B cell (primary cell): ENCODE results near the gene SFMBT1. TPM values are rescaled to one million over a fixed set of nuclear protein-coding genes. Genes with fewer than 3 reads are reported as not detected.

Experiments used
- ATAC-seq: fragments of 200-7000 bp; cut with Tn5 transposase; one replicate; pipeline ENCODE4 v1.10.0; 2021; ENCODE audit warnings: low read depth, mild to moderate bottlenecking, moderate number of reproducible peaks, moderate library complexity
- CTCF ChIA-PET: fragments of 350-600 bp; sonication (Branson Sonifier 250); formaldehyde crosslinking; loops from one replicate; lab custom pipeline; 2021; ENCODE audit warnings: antibody characterized with exemption, inconsistent platforms; lab: Charles Lee
- POLR2A ChIA-PET: fragments of 350-600 bp; sonication (Branson Sonifier 250); formaldehyde crosslinking; loops from one replicate; lab custom pipeline; 2021; ENCODE audit warnings: antibody characterized with exemption; lab: Charles Lee
- DNase-seq: peaks from one replicate; pipeline ENCODE4 v3.0.0; 2013
- H2AFZ ChIP-seq: 2 replicates; pipeline ENCODE4 v1.6.1; 2012; ENCODE audit warnings: mild to moderate bottlenecking, low read depth, low read length; ENCODE audit not compliant: insufficient read depth, poor library complexity, severe bottlenecking
- H3K27ac ChIP-seq, 2 donors: 1 replicate in 1 of 2; 2 replicates in 1 of 2; pipeline ENCODE4 v1.5.1; 2012 to 2013; ENCODE audit warnings: low read length in 2 of 2, mild to moderate bottlenecking in 2 of 2, moderate library complexity in 1 of 2
- H3K27me3 ChIP-seq, 4 experiments: fragments of 200-600 bp in 1 of 4; sonication (generic) in 1 of 4; replicated peaks in 1 of 4; 1 replicate in 2 of 4; 2 replicates in 2 of 4; pipeline versions ENCODE4 v1.6.1 to v1.7.0; 2013 to 2016; ENCODE audit warnings: low read length in 3 of 4, mild to moderate bottlenecking in 2 of 4, mixed read lengths in 1 of 4, moderate library complexity in 1 of 4; ENCODE audit not compliant: insufficient read depth in 4 of 4, control insufficient read depth in 3 of 4; ENCODE audit errors: control extremely low read depth in 1 of 4
- H3K36me3 ChIP-seq, 2 experiments: replicated peaks in 1 of 2; 1 replicate in 1 of 2; 2 replicates in 1 of 2; pipeline versions ENCODE4 v1.6.1 to v1.7.1; 2013; ENCODE audit warnings: low read length in 1 of 2; ENCODE audit not compliant: insufficient read depth in 2 of 2, control insufficient read depth in 1 of 2; ENCODE audit errors: control extremely low read depth in 1 of 2, extremely low read depth in 1 of 2
- H3K4me1 ChIP-seq, 2 donors: fragments of 200-600 bp in 1 of 2; sonication (generic) in 1 of 2; 1 replicate in 1 of 2; 2 replicates in 1 of 2; pipeline versions ENCODE4 v1.5.1 to v1.6.1; 2013 to 2017; ENCODE audit warnings: low read length in 2 of 2; ENCODE audit not compliant: control insufficient read depth in 2 of 2, insufficient read depth in 2 of 2
- H3K4me2 ChIP-seq: replicated peaks from 2 replicates; pipeline ENCODE3; 2012; ENCODE audit warnings: mild to moderate bottlenecking, low read depth, low read length; ENCODE audit not compliant: poor library complexity, severe bottlenecking
- H3K4me3 ChIP-seq, 5 experiments: fragments of 200-600 bp in 1 of 5; sonication (generic) in 1 of 5; 1 replicate in 3 of 5; 2 replicates in 2 of 5; pipeline versions ENCODE4 v1.5.1 to v1.7.0; 2011 to 2016; ENCODE audit warnings: low read length in 4 of 5, mild to moderate bottlenecking in 4 of 5, low read depth in 2 of 5, control low read depth in 1 of 5, moderate library complexity in 1 of 5; ENCODE audit not compliant: insufficient read depth in 1 of 5; ENCODE audit errors: control extremely low read depth in 1 of 5, extremely low read depth in 1 of 5
- H3K79me2 ChIP-seq: fragments of 200-600 bp; sonication (generic); one replicate; pipeline ENCODE4 v1.6.0; 2016; ENCODE audit warnings: low read length; ENCODE audit not compliant: control insufficient read depth, insufficient read depth
- H3K9ac ChIP-seq: fragments of 200-600 bp; sonication (generic); 2 replicates; pipeline ENCODE4 v1.6.1; 2017; ENCODE audit warnings: mild to moderate bottlenecking, low read length, moderate library complexity
- H3K9me3 ChIP-seq, 3 donors: one replicate each; pipeline versions ENCODE4 v1.6.1 to v1.7.1; 2013; ENCODE audit warnings: low read length in 2 of 3; ENCODE audit not compliant: control insufficient read depth in 2 of 3, insufficient read depth in 1 of 3; ENCODE audit errors: control extremely low read depth in 1 of 3
- H4K20me1 ChIP-seq: 2 replicates; pipeline ENCODE4 v1.6.0; 2012; ENCODE audit warnings: mild to moderate bottlenecking, low read length; ENCODE audit not compliant: insufficient read depth, control insufficient read depth, poor library complexity, severe bottlenecking
- H3K27ac Mint-ChIP-seq: one replicate; pipeline ENCODE4 v1.8.0; 2021; ENCODE audit warnings: mixed read lengths
- H3K27me3 Mint-ChIP-seq: one replicate; pipeline ENCODE4 v1.8.0; 2021; ENCODE audit warnings: mixed read lengths
- H3K4me1 Mint-ChIP-seq: one replicate; pipeline ENCODE4 v1.8.0; 2021; ENCODE audit warnings: mixed read lengths
- H3K4me3 Mint-ChIP-seq: one replicate; pipeline ENCODE4 v1.8.0; 2021; ENCODE audit warnings: mixed read lengths
- H3K9me3 Mint-ChIP-seq: one replicate; pipeline ENCODE4 v1.8.0; 2022; ENCODE audit warnings: mixed read lengths; ENCODE audit not compliant: insufficient read depth
- EZH2 ChIP-seq: IDR thresholded peaks from 2 replicates; pipeline ENCODE4 v1.6.1; 2012; ENCODE audit warnings: borderline replicate concordance, low read depth, mild to moderate bottlenecking, moderate library complexity, low read length; ENCODE audit not compliant: insufficient read depth, poor library complexity, severe bottlenecking
- whole genome bisulfite sequencing: methylation state at CpG from one replicate; pipeline ENCODE4 v1.1.5; 2013; ENCODE audit warnings: missing lambda C conversion rate; ENCODE audit not compliant: insufficient coverage; 5-methylcytosine and 5-hydroxymethylcytosine counted together
- intact Hi-C: fragments of 100-400 bp; cut with micrococcal nuclease; formaldehyde crosslinking; loops from one replicate; pipeline ENCODE4 v1.10.0; 2022
- polyA plus RNA-seq: library from polyadenylated mRNA; depleted of rRNA; stranded (reverse); fragments of >200 nt; gene quantifications from 2 replicates; pipeline ENCODE4 v1.2.3, GENCODE V29; 2012
- total RNA-seq, 2 donors: library from RNA; stranded (reverse); fragments of 120-200 nt in 1 of 2; gene quantifications; 1 replicate in 1 of 2; 2 replicates in 1 of 2; pipeline versions ENCODE4 v1.2.3 to v1.2.4, GENCODE V29; 2013 to 2022
- TF ChIP-seq, protein P1 (sequence below): fragments of 200-600 bp; IDR thresholded peaks from one replicate; pipeline ENCODE4 v1.8.0; 2022; ENCODE audit warnings: antibody characterized with exemption, mild to moderate bottlenecking

The SFMBT1 gene
- total and polyA plus RNA-seq, 2 donors (not counting 1 experiment from before 2014, with no cell fraction given) = 9.9 to 55.8 TPM

DNA sequence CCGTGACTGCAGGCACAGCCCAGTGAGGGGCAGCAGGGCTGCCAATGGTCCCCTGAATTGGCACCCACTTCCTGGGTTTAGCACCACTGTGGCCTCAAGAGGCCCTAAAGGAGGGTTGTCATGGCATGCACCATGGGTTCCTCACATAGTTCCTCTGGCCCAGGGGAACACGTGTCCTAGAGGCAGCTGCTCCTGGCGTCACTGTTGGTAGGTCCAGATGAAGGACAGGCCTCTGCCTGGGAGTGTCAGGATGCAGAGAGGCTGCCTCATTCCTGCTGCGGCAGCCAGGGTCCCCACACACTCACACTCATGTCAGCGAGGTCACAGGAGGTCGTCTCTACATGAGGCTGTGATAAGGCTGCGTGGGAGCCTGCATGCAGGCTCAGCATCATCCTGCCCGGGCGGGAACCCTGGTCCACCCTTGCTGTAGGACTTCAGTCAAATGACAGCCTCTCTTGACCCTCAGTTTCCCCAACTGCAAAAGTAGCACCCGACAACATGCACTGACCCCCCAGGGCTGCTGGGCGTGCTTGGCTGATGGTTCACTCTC, 26.1 kb upstream of the SFMBT1 start:
- no peaks in the 10 kb centered on the region for H3K27me3 Mint-ChIP-seq
- TF ChIP-seq, protein P1, sequence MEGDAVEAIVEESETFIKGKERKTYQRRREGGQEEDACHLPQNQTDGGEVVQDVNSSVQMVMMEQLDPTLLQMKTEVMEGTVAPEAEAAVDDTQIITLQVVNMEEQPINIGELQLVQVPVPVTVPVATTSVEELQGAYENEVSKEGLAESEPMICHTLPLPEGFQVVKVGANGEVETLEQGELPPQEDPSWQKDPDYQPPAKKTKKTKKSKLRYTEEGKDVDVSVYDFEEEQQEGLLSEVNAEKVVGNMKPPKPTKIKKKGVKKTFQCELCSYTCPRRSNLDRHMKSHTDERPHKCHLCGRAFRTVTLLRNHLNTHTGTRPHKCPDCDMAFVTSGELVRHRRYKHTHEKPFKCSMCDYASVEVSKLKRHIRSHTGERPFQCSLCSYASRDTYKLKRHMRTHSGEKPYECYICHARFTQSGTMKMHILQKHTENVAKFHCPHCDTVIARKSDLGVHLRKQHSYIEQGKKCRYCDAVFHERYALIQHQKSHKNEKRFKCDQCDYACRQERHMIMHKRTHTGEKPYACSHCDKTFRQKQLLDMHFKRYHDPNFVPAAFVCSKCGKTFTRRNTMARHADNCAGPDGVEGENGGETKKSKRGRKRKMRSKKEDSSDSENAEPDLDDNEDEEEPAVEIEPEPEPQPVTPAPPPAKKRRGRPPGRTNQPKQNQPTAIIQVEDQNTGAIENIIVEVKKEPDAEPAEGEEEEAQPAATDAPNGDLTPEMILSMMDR = no peak
- TF ChIP-seq EZH2 = no peak
- POLR2A ChIA-PET = interaction anchor here (0.6 kb wide), 1 partner anchor 12 kb away, joined by 3 read pairs; no protein-coding TSS in a partner anchor

DNA sequence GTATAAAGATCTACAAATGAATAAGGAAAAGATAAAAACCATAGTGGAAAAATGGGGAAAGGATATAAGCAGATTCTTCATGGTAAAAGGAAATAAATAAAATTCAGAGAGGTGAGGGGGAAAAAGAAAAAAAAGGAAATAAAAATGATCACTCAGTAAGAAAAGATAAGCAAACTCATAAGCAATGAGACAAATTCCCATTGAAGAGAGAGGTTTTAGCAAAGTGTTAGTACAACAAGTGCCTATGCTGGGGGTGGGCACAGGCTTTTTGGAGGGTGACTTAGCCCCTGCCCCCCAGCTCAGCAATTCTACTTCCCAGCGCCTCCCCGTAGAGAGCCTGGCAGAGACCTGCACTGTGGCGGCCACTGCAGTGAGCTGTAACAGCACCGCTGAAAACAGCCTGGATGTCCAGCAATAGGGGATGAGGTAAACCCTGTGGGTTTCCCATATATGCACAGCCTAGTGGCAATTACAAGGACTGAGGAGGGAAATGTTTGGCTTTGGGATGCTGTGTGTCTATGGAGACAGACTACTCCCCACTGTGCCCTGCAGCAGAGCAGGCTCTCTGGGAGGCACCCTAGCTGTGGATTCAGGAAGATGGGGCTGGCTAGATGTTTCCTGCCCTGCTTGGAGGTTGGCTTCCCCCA, 23.7 kb upstream of the SFMBT1 start:
- H3K4me2 ChIP-seq = no peak overlapping the region
- no peak overlapping the region for H3K9ac ChIP-seq
- no peaks in the 10 kb centered on the region for H3K79me2 ChIP-seq
- no peak for ATAC-seq
- H2AFZ ChIP-seq = no peak overlapping the region
- ChIA-PET CTCF (interaction anchor here (0.7 to 2.0 kb wide), 2 partner anchors 132 to 224 kb away, joined by 3 to 8 read pairs; no protein-coding TSS in a partner anchor), POLR2A (no interaction called here)
- no peak overlapping the region for H3K4me3 ChIP-seq
- peaks cover 12 to 21% of the 10 kb centered on the region in 2 donors for H3K4me1 ChIP-seq
- H3K27ac ChIP-seq = no peak overlapping the region
- no peak for TF ChIP-seq EZH2
- TF ChIP-seq, protein P1 = no peak
- H3K27me3 ChIP-seq = peaks cover 0 to 9% (median 0%) of the 10 kb centered on the region in 4 experiments
- intact Hi-C loops = no loop called here
- H3K36me3 ChIP-seq = no peaks in the 10 kb centered on the region
- WGBS = 90% methylated on average over 3 of the region's 4 CpGs
- no peaks in the 10 kb centered on the region for H3K9me3 ChIP-seq
- H3K27me3 Mint-ChIP-seq = peaks cover 6% of the 10 kb centered on the region
- H3K4me1 Mint-ChIP-seq = peaks cover 17% of the 10 kb centered on the region
- H3K27ac Mint-ChIP-seq = no peak overlapping the region
- no peaks in the 10 kb centered on the region for H3K9me3 Mint-ChIP-seq
- no peaks in the 10 kb centered on the region for H4K20me1 ChIP-seq
- no peak for DNase-seq
- H3K4me3 Mint-ChIP-seq = no peak overlapping the region

More for the DNA sequence above, 26.1 kb upstream of the SFMBT1 start:
- peaks cover 17% of the 10 kb centered on the region for H3K4me1 Mint-ChIP-seq
- Histone ChIP-seq H3K4me2 (peak overlapping the region; percentile 97), H3K4me1 (peaks cover 12 to 21% of the 10 kb centered on the region in 2 donors), H2AFZ (peak overlapping the region; percentile 93), H3K4me3 (peak overlapping the region in 2 of 5 experiments; percentile 78 to 88), H4K20me1 (no peaks in the 10 kb centered on the region), H3K79me2 (no peaks in the 10 kb centered on the region), H3K9ac (peak overlapping the region; percentile 83), H3K27ac (no peak overlapping the region), H3K27me3 (no peaks in the 10 kb centered on the region), H3K9me3 (no peaks in the 10 kb centered on the region), H3K36me3 (no peaks in the 10 kb centered on the region)
- no peak for ATAC-seq
- no peak for DNase-seq
- CTCF ChIA-PET = interaction anchor here (1.0 to 3.9 kb wide), 13 partner anchors 14 to 329 kb away, joined by 3 to 18 read pairs (median 4); no protein-coding TSS in a partner anchor
- peak overlapping the region; percentile 90 for H3K27ac Mint-ChIP-seq
- intact Hi-C loops = loop anchor here (1.0 to 2.0 kb wide), 9 partner anchors 26 to 366 kb away; partner anchors contain the start of genes NEK4, SFMBT1, SPCS1 and STIMATE
- H3K4me3 Mint-ChIP-seq = peak overlapping the region; percentile 95
- 90% methylated on average over 9 of the region's 11 CpGs for WGBS
- H3K9me3 Mint-ChIP-seq = no peaks in the 10 kb centered on the region
